Glutamatergic neuron (in vitro differentiated cells): ENCODE results near the gene CORO7. TPM values are rescaled to one million over a fixed set of nuclear protein-coding genes. Genes with fewer than 3 reads are reported as not detected.

Experiments used
- DNase-seq: peaks from one replicate; pipeline ENCODE4 v3.0.0; 2022
- H3K27ac Mint-ChIP-seq: one replicate; pipeline ENCODE4 v1.8.0; 2020; ENCODE audit warnings: mild to moderate bottlenecking, mixed read lengths, inconsistent platforms; ENCODE audit not compliant: unreplicated experiment
- H3K27me3 Mint-ChIP-seq: one replicate; pipeline ENCODE4 v1.8.0; 2020; ENCODE audit warnings: mild to moderate bottlenecking, moderate library complexity, mixed read lengths, inconsistent platforms; ENCODE audit not compliant: unreplicated experiment
- H3K36me3 Mint-ChIP-seq: one replicate; pipeline ENCODE4 v1.8.0; 2020; ENCODE audit warnings: mild to moderate bottlenecking, mixed read lengths, inconsistent platforms; ENCODE audit not compliant: unreplicated experiment
- H3K4me1 Mint-ChIP-seq: one replicate; pipeline ENCODE4 v1.8.0; 2020; ENCODE audit warnings: mild to moderate bottlenecking, low read depth, mixed read lengths, inconsistent platforms; ENCODE audit not compliant: unreplicated experiment
- H3K4me3 Mint-ChIP-seq: one replicate; pipeline ENCODE4 v1.8.0; 2020; ENCODE audit warnings: mild to moderate bottlenecking, mixed read lengths, inconsistent platforms; ENCODE audit not compliant: unreplicated experiment
- H3K9me3 Mint-ChIP-seq: one replicate; pipeline ENCODE4 v1.8.0; 2020; ENCODE audit warnings: mild to moderate bottlenecking, moderate library complexity, mixed read lengths, inconsistent platforms; ENCODE audit not compliant: unreplicated experiment
- total RNA-seq: library from RNA; stranded (reverse); fragmentation: NEBNext Ultra II Directional; extraction: Animal tissue kit (Norgen Biotek cat#: 25700); gene quantifications from one replicate; pipeline ENCODE4 v1.2.1, GENCODE V29; 2021; ENCODE audit not compliant: unreplicated experiment
- TF ChIP-seq, protein P1 (sequence below): fragments of 200-600 bp; sonication (generic); IDR thresholded peaks from one replicate; pipeline ENCODE4 v1.5.0; 2021; ENCODE audit not compliant: partially characterized antibody, unreplicated experiment

CORO7 gene
- total RNA-seq, 1 donor from 2014 or later = 200 TPM

DNA sequence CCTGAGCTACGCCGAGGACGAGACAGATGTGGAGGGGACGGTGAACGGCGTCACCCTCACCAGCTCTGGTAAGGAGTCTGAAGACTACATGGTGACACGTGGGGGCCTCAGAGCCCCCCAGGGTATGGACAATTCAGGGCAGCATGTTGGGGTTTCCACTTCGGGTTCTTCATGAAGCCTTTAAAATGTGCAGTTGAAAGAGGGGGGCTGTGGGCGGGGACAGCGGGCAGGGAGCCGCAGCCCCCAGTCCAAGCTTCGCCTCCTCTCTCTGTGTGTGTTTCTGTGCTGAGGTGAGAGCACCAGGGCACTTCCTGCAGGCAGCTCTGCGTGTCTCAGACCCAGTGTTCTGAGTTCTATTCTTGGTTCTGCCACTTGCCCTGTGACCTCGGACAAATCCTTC, 34.0 kb upstream of the CORO7 start:
- Mint-ChIP-seq H3K27me3 (peaks cover 7% of the 10 kb centered on the region), H3K4me3 (peak overlapping the region; percentile 69), H3K9me3 (peaks cover 4% of the 10 kb centered on the region), H3K4me1 (peaks cover 13% of the 10 kb centered on the region), H3K36me3 (no peaks in the 10 kb centered on the region), H3K27ac (peak overlapping the region; percentile 94)
- DNase-seq = no peak
- TF ChIP-seq, protein P1, sequence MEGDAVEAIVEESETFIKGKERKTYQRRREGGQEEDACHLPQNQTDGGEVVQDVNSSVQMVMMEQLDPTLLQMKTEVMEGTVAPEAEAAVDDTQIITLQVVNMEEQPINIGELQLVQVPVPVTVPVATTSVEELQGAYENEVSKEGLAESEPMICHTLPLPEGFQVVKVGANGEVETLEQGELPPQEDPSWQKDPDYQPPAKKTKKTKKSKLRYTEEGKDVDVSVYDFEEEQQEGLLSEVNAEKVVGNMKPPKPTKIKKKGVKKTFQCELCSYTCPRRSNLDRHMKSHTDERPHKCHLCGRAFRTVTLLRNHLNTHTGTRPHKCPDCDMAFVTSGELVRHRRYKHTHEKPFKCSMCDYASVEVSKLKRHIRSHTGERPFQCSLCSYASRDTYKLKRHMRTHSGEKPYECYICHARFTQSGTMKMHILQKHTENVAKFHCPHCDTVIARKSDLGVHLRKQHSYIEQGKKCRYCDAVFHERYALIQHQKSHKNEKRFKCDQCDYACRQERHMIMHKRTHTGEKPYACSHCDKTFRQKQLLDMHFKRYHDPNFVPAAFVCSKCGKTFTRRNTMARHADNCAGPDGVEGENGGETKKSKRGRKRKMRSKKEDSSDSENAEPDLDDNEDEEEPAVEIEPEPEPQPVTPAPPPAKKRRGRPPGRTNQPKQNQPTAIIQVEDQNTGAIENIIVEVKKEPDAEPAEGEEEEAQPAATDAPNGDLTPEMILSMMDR = no peak

DNA sequence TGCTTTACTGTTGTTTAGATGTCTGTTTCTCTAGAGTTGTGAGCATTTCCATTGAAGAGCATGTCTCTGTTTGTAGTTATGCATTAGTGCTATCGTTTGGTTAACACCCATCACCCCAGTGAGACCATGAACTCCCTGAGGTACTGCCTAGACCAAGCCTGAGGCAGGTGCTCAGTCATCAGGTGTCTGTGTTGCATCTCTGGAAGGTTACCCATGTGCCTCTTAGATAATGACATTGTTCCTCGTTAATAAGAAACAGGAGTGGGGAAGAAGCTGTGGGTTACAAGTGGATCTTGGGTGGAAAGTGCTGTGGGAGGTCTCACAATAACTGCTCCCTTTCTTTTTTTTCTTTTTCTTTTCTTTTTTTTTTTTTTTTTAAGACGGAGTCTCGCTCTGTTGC, 27.6 kb upstream of the CORO7 start:
- H3K4me3 Mint-ChIP-seq = no peak overlapping the region
- TF ChIP-seq, protein P1 = no peak
- peaks cover 3% of the 10 kb centered on the region for H3K27me3 Mint-ChIP-seq
- no peaks in the 10 kb centered on the region for H3K4me1 Mint-ChIP-seq
- no peak for DNase-seq
- H3K27ac Mint-ChIP-seq = no peak overlapping the region
- peaks cover 4% of the 10 kb centered on the region for H3K36me3 Mint-ChIP-seq
- H3K9me3 Mint-ChIP-seq = no peaks in the 10 kb centered on the region

DNA sequence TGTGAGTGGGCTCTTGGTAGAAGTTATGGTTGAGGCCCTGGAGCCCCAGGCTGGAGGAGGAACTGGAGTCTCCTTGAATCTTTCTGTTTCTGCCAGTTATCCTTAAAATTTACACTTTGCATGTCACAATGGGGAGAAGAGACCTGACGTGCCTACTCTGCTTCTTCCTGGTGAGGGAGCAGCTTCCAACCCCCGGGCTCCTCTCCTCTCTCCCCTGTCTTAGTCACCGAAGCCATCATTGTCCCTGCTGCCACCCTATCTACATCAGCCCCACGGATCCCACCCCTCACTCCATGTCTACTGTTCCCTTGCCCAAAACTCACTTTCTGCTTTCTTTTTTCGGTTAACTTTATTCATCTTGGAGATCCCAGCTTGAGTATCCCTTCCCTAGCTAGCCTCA, 26.9 kb upstream of the CORO7 start:
- Mint-ChIP-seq H3K9me3 (no peaks in the 10 kb centered on the region), H3K36me3 (peaks cover 4% of the 10 kb centered on the region), H3K27me3 (peaks cover 3% of the 10 kb centered on the region), H3K4me1 (no peaks in the 10 kb centered on the region), H3K4me3 (no peak overlapping the region), H3K27ac (no peak overlapping the region)
- no peak for DNase-seq
- TF ChIP-seq, protein P1 = no peak

DNA sequence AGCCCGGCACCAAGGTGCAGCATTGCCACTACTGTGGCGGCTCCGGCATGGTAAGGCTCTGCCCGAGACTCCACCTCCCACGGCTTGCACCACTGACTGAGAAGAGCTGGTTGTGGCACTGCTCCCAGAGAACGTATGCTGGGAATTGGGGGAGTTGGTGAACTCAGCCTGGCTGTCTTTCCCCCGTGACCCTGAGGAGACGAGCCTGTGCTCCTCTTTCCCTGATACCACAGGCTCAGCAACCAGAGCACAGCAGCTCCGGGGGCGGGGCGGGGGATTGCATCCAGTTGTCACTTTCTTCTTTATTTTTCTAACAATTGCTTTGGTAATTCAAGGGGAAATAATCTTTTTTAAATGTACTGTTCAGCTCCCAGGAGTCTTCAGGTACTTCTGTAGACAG, 26.0 kb upstream of the CORO7 start:
- TF ChIP-seq, protein P1 = no peak
- H3K9me3 Mint-ChIP-seq = no peaks in the 10 kb centered on the region
- H3K27ac Mint-ChIP-seq = no peak overlapping the region
- H3K4me1 Mint-ChIP-seq = no peaks in the 10 kb centered on the region
- no peak overlapping the region for H3K4me3 Mint-ChIP-seq
- no peaks in the 10 kb centered on the region for H3K27me3 Mint-ChIP-seq
- H3K36me3 Mint-ChIP-seq = peaks cover 4% of the 10 kb centered on the region
- DNase-seq = no peak

DNA sequence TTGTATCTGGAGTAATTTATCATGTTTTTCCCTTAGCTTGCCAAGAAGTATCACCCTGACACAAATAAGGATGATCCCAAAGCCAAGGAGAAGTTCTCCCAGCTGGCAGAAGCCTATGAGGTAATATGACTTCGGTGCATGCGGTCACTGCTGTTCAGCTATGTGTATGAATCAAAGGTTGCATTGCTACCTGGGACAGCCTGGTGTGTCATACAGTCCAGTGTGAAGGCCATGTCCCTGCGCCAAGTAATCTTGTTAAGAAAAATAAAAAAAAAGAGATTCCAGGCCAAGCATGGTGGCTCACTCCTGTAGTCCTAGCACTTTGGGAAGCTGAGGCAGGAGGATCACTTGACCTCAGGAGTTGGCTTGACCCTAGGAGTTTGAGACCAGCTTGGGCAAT, 21.0 kb upstream of the CORO7 start:
- H3K36me3 Mint-ChIP-seq = no peaks in the 10 kb centered on the region
- TF ChIP-seq, protein P1 = no peak
- DNase-seq = no peak

More for the DNA sequence above, 21.0 kb upstream of the CORO7 start:
- H3K27ac Mint-ChIP-seq = no peak overlapping the region
- H3K27me3 Mint-ChIP-seq = peaks cover 2% of the 10 kb centered on the region
- no peaks in the 10 kb centered on the region for H3K9me3 Mint-ChIP-seq
- H3K4me3 Mint-ChIP-seq = no peak overlapping the region
- no peaks in the 10 kb centered on the region for H3K4me1 Mint-ChIP-seq
